HepG2 (cell line): ENCODE data around the gene BCAS3. TPM values are rescaled to one million over a fixed set of nuclear protein-coding genes. Genes with fewer than 3 reads are reported as not detected.

Source experiments
- ATF7 ChIP-seq, 2 experiments: fragments of 450-650 bp in 1 of 2; sonication (generic) in 1 of 2; formaldehyde crosslinking in 1 of 2; IDR thresholded peaks; 2 replicates each; pipeline versions ENCODE4 v1.4.0 to v1.6.1; 2016 to 2020; ENCODE audit warnings: antibody characterized with exemption in 1 of 2, mild to moderate bottlenecking in 1 of 2, missing genetic modification reagents in 1 of 2
- CREM ChIP-seq, 2 experiments: sonication (generic) in 1 of 2; formaldehyde crosslinking in 1 of 2; IDR thresholded peaks; 2 replicates each; pipeline versions ENCODE4 v1.4.0 to v1.6.1; 2016 to 2020; ENCODE audit warnings: antibody characterized with exemption in 1 of 2, mild to moderate bottlenecking in 1 of 2, missing genetic modification reagents in 1 of 2
- DR1 ChIP-seq: sonication (generic); formaldehyde crosslinking; IDR thresholded peaks from 2 replicates; pipeline ENCODE4 v1.8.0; 2021; ENCODE audit warnings: mild to moderate bottlenecking, missing genetic modification reagents, inconsistent platforms
- HDAC2 ChIP-seq: sonication (generic); formaldehyde crosslinking; IDR thresholded peaks from 2 replicates; pipeline ENCODE4 v1.4.0; 2020; ENCODE audit warnings: missing genetic modification reagents
- HNRNPL ChIP-seq: fragments of 200-400 bp; formaldehyde crosslinking; IDR thresholded peaks from 2 replicates; pipeline ENCODE4 v1.6.1; 2017; ENCODE audit warnings: mild to moderate bottlenecking, low read depth, low read length
- KAT7 ChIP-seq: IDR thresholded peaks from 2 replicates; pipeline ENCODE4 v1.6.1; 2018; ENCODE audit warnings: borderline replicate concordance, missing compliant biosample characterization
- NCOA2 ChIP-seq: sonication (generic); formaldehyde crosslinking; IDR thresholded peaks from 2 replicates; pipeline ENCODE4 v1.8.0; 2022; ENCODE audit warnings: inconsistent platforms
- REPIN1 ChIP-seq: sonication (generic); formaldehyde crosslinking; IDR thresholded peaks from 2 replicates; pipeline ENCODE4 v1.8.0; 2022; ENCODE audit warnings: missing genetic modification reagents, low read depth, mild to moderate bottlenecking, borderline replicate concordance
- RFX1 ChIP-seq: fragments of 450-650 bp; IDR thresholded peaks from 2 replicates; pipeline ENCODE4 v1.6.1; 2017
- TBL1XR1 ChIP-seq: fragments of 150-350 bp; IDR thresholded peaks from 2 replicates; pipeline ENCODE4 v1.6.1; 2014; ENCODE audit warnings: borderline replicate concordance, low read length; ENCODE audit not compliant: partially characterized antibody
- U2AF2 ChIP-seq: fragments of 200-400 bp; formaldehyde crosslinking; IDR thresholded peaks from 2 replicates; pipeline ENCODE4 v1.6.1; 2017; ENCODE audit warnings: low read depth, mild to moderate bottlenecking, low read length
- ZKSCAN8 ChIP-seq: IDR thresholded peaks from 2 replicates; pipeline ENCODE4 v1.6.1; 2016; ENCODE audit warnings: borderline replicate concordance, missing genetic modification reagents, missing compliant biosample characterization
- ZNF143 ChIP-seq: sonication (generic); formaldehyde crosslinking; IDR thresholded peaks from 2 replicates; pipeline ENCODE4 v1.4.0; 2020; ENCODE audit warnings: missing genetic modification reagents
- ZNF282 ChIP-seq: fragments of 450-650 bp; IDR thresholded peaks from 2 replicates; pipeline ENCODE4 v1.6.1; 2018; ENCODE audit not compliant: partially characterized antibody
- ZNF431 ChIP-seq: sonication (generic); formaldehyde crosslinking; IDR thresholded peaks from 2 replicates; pipeline ENCODE4 v1.9.0; 2022; ENCODE audit warnings: missing genetic modification reagents, low read depth, mild to moderate bottlenecking, borderline replicate concordance
- ZNF484 ChIP-seq: sonication (generic); formaldehyde crosslinking; IDR thresholded peaks from 2 replicates; pipeline ENCODE4 v1.5.1; 2020; ENCODE audit warnings: mild to moderate bottlenecking, low read depth, missing genetic modification reagents, borderline replicate concordance
- ZNF549 ChIP-seq: sonication (generic); formaldehyde crosslinking; IDR thresholded peaks from 2 replicates; pipeline ENCODE4 v1.5.0; 2020; ENCODE audit warnings: missing genetic modification reagents
- ZNF552 ChIP-seq: sonication (generic); formaldehyde crosslinking; IDR thresholded peaks from 2 replicates; pipeline ENCODE4 v1.9.0; 2022; ENCODE audit warnings: missing genetic modification reagents, mild to moderate bottlenecking, borderline replicate concordance
- ZSCAN25 ChIP-seq: sonication (generic); formaldehyde crosslinking; IDR thresholded peaks from 2 replicates; pipeline ENCODE4 v1.8.0; 2022; ENCODE audit warnings: mild to moderate bottlenecking, missing genetic modification reagents
- polyA plus RNA-seq, 8 experiments: library from polyadenylated mRNA; depleted of rRNA in 3 of 8; stranded (reverse) in 7 of 8; unstranded in 1 of 8; fragments of >200 nt; fragmentation: Illumina TruSeq in 4 of 8; extraction: Trizol in 4 of 8; gene quantifications; 2 replicates each; pipeline versions ENCODE4 v1.2.1 to v1.2.3, GENCODE V29; 2011 to 2016; ENCODE audit warnings: low read depth in 4 of 8, missing spikeins in 1 of 8, mixed read lengths in 1 of 8; ENCODE audit not compliant: insufficient read depth in 1 of 8
- total RNA-seq, 5 experiments: library from RNA; depleted of rRNA; stranded (reverse); fragments of >200 nt; fragmentation: Illumina TruSeq; extraction: Trizol; gene quantifications; 2 replicates each; pipeline ENCODE4 v1.2.3, GENCODE V29; 2016; ENCODE audit warnings: low read depth in 1 of 5
- TF ChIP-seq, protein P1 (sequence below): sonication (generic); formaldehyde crosslinking; IDR thresholded peaks from 2 replicates; pipeline ENCODE4 v1.9.0; 2022; ENCODE audit warnings: missing genetic modification reagents, mild to moderate bottlenecking, borderline replicate concordance
- TF ChIP-seq, protein P2 (sequence below), 2 experiments: sonication (generic) in 1 of 2; formaldehyde crosslinking in 1 of 2; IDR thresholded peaks; 2 replicates each; pipeline versions ENCODE4 v1.5.1 to v1.6.1; 2011 to 2020; ENCODE audit warnings: borderline replicate concordance in 1 of 2, low read depth in 1 of 2, low read length in 1 of 2, mild to moderate bottlenecking in 1 of 2, missing genetic modification reagents in 1 of 2, moderate library complexity in 1 of 2
- TF ChIP-seq, protein P3 (sequence below): sonication (generic); formaldehyde crosslinking; conservative IDR thresholded peaks from 2 replicates; pipeline ENCODE4 v1.4.0; 2020; ENCODE audit warnings: missing genetic modification reagents

Gene BCAS3
- total and polyA plus RNA-seq, 2 of the 13 experiments (the other 11 are each of a cell fraction or from before 2014, with no cell fraction given), result 10.7 to 11.2 TPM

- TF ChIP-seq U2AF2 (no peak), ZNF431 (CRISPR knock-in tag) (no peak), HNRNPL (0 out of 2 replicates have a peak, but pooled peaks have one; percentile 46), ATF7 (IDR thresholded peaks at IDR 0.05) (no peak), ATF7 (CRISPR knock-in tag; IDR thresholded peaks at IDR 0.05) (no peak), ZNF143 (CRISPR knock-in tag) (no peak), NCOA2 (CRISPR knock-in tag) (peak; percentile 12; the same call in 1 of the 2 replicates), RFX1 (no peak), ZSCAN25 (CRISPR knock-in tag) (no peak; the same call in 1 of the 2 replicates), ZNF552 (CRISPR knock-in tag) (peak; percentile 63; the same call in 1 of the 2 replicates), ZNF549 (CRISPR knock-in tag) (no peak), CREM (IDR thresholded peaks at IDR 0.05) (no peak), CREM (CRISPR knock-in tag; IDR thresholded peaks at IDR 0.05) (no peak), HDAC2 (CRISPR knock-in tag) (no peak), ZNF282 (no peak), TBL1XR1 (no peak), ZNF484 (CRISPR knock-in tag) (peak; percentile 77; the same call in 1 of the 2 replicates), REPIN1 (no peak), KAT7 (CRISPR knock-in tag) (peak; percentile 88; the same call in 1 of the 2 replicates), ZKSCAN8 (CRISPR knock-in tag) (no peak), DR1 (CRISPR knock-in tag) (no peak)
- TF ChIP-seq, protein P1, sequence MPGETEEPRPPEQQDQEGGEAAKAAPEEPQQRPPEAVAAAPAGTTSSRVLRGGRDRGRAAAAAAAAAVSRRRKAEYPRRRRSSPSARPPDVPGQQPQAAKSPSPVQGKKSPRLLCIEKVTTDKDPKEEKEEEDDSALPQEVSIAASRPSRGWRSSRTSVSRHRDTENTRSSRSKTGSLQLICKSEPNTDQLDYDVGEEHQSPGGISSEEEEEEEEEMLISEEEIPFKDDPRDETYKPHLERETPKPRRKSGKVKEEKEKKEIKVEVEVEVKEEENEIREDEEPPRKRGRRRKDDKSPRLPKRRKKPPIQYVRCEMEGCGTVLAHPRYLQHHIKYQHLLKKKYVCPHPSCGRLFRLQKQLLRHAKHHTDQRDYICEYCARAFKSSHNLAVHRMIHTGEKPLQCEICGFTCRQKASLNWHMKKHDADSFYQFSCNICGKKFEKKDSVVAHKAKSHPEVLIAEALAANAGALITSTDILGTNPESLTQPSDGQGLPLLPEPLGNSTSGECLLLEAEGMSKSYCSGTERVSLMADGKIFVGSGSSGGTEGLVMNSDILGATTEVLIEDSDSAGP (CRISPR knock-in tag), result peak; percentile 77
- TF ChIP-seq, protein P2, sequence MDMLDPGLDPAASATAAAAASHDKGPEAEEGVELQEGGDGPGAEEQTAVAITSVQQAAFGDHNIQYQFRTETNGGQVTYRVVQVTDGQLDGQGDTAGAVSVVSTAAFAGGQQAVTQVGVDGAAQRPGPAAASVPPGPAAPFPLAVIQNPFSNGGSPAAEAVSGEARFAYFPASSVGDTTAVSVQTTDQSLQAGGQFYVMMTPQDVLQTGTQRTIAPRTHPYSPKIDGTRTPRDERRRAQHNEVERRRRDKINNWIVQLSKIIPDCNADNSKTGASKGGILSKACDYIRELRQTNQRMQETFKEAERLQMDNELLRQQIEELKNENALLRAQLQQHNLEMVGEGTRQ (IDR thresholded peaks at IDR 0.05; ENCODE audit: low read depth, low read length), result no peak
- TF ChIP-seq, protein P2 (CRISPR knock-in tag; IDR thresholded peaks at IDR 0.05; ENCODE audit: borderline replicate concordance), result no peak
- TF ChIP-seq, protein P3, sequence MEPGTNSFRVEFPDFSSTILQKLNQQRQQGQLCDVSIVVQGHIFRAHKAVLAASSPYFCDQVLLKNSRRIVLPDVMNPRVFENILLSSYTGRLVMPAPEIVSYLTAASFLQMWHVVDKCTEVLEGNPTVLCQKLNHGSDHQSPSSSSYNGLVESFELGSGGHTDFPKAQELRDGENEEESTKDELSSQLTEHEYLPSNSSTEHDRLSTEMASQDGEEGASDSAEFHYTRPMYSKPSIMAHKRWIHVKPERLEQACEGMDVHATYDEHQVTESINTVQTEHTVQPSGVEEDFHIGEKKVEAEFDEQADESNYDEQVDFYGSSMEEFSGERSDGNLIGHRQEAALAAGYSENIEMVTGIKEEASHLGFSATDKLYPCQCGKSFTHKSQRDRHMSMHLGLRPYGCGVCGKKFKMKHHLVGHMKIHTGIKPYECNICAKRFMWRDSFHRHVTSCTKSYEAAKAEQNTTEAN (CRISPR knock-in tag), result no peak
These were observed 721.7 kb downstream of the BCAS3 start, which contains the start of gene TBX2 (continued) for GRCh38 chr17:61399131-61400065.
